ENCODE results near the gene ANGPTL8.

DNA sequence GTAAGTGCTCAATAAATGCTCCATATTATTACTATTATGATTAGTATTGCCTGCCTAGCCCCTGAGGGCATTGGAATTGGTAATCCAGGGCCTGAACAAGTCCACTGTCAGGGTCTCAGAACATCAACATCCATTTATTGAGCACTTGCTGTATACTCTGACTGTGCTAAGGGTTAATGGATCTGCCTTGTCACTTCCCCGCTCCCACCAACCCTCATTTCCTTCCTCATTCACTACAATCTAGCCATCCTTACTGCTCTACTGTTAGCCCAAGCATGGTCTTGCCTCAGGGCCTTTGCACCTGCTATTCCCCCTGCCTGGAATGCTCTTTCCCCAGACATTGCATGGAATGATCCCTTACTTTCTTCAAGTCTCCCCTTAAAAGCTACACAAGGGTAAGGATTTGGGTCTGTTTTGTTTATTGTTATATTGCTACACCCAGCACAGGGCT, 12.7 kb upstream of the ANGPTL8 start:
- TF ChIP-seq, protein P1, sequence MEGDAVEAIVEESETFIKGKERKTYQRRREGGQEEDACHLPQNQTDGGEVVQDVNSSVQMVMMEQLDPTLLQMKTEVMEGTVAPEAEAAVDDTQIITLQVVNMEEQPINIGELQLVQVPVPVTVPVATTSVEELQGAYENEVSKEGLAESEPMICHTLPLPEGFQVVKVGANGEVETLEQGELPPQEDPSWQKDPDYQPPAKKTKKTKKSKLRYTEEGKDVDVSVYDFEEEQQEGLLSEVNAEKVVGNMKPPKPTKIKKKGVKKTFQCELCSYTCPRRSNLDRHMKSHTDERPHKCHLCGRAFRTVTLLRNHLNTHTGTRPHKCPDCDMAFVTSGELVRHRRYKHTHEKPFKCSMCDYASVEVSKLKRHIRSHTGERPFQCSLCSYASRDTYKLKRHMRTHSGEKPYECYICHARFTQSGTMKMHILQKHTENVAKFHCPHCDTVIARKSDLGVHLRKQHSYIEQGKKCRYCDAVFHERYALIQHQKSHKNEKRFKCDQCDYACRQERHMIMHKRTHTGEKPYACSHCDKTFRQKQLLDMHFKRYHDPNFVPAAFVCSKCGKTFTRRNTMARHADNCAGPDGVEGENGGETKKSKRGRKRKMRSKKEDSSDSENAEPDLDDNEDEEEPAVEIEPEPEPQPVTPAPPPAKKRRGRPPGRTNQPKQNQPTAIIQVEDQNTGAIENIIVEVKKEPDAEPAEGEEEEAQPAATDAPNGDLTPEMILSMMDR (IDR thresholded peaks at IDR 0.05; ENCODE audit: low read depth, low read length), result no peak
- TF ChIP-seq EZH2phosphoT487 (IDR thresholded peaks at IDR 0.05; ENCODE audit: low read depth), result no peak
